Measurements from ENCODE around the gene AJM1.

DNA sequence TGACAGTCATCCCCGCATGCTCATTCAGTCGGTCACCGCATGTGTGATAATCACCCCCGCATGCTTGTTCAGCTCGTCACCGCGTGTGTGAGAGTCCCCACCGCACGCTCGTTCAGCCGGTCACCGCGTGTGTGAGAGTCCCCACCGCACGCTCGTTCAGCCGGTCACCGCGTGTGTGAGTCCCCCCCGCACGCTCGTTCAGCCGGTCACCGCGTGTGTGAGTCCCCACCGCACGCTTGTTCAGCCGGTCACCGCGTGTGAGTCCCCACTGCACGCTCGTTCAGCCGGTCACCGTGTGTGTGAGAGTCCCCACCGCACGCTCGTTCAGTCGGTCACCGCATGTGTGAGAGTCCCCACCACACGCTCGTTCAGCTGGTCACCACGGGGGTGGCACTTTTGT is 47.6 kb downstream of the AJM1 start:
- TF ChIP-seq, protein P1, sequence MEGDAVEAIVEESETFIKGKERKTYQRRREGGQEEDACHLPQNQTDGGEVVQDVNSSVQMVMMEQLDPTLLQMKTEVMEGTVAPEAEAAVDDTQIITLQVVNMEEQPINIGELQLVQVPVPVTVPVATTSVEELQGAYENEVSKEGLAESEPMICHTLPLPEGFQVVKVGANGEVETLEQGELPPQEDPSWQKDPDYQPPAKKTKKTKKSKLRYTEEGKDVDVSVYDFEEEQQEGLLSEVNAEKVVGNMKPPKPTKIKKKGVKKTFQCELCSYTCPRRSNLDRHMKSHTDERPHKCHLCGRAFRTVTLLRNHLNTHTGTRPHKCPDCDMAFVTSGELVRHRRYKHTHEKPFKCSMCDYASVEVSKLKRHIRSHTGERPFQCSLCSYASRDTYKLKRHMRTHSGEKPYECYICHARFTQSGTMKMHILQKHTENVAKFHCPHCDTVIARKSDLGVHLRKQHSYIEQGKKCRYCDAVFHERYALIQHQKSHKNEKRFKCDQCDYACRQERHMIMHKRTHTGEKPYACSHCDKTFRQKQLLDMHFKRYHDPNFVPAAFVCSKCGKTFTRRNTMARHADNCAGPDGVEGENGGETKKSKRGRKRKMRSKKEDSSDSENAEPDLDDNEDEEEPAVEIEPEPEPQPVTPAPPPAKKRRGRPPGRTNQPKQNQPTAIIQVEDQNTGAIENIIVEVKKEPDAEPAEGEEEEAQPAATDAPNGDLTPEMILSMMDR (IDR thresholded peaks at IDR 0.05; ENCODE audit: low read depth, low read length), result no peak
- TF ChIP-seq EZH2phosphoT487 (IDR thresholded peaks at IDR 0.05; ENCODE audit: low read depth), result no peak

Data from OCI-LY3 (cell line).